Stomach (tissue), 9 donors: ENCODE measurements around the gene CNTFR. TPM values are rescaled to one million over a fixed set of nuclear protein-coding genes. Genes with fewer than 3 reads are reported as not detected.
A peak's percentile ranks its signal among the peaks of the same experiment; 100 is the strongest.

Experiments used
- DNase-seq, 2 donors: peaks; one replicate each; pipeline versions ENCODE4 v3.0.0 to v3.0.0-alpha.2; 2013 to 2019
- H3K27ac ChIP-seq, 5 donors: fragments of 200-600 bp in 4 of 5; sonication (generic) in 4 of 5; one replicate each; pipeline ENCODE4 v1.5.1; 2013 to 2019; ENCODE audit warnings: mild to moderate bottlenecking in 1 of 5, moderate library complexity in 1 of 5
- H3K27me3 ChIP-seq, 3 donors: fragments of 200-600 bp; sonication (generic); one replicate each; pipeline ENCODE4 v1.5.1; 2017 to 2019; ENCODE audit warnings: mixed run types in 1 of 3
- H3K36me3 ChIP-seq, 4 donors: fragments of 200-600 bp; sonication (generic); 1 replicate in 3 of 4; 2 replicates in 1 of 4; pipeline ENCODE4 v1.5.1; 2016 to 2019
- H3K4me1 ChIP-seq, 4 donors: fragments of 200-600 bp; sonication (generic); one replicate each; pipeline ENCODE4 v1.5.1; 2016 to 2019
- H3K4me3 ChIP-seq, 4 donors: fragments of 200-600 bp; sonication (generic) in 3 of 4; one replicate each; pipeline ENCODE4 v1.5.1; 2016 to 2019; ENCODE audit warnings: mild to moderate bottlenecking in 1 of 4
- H3K9me3 ChIP-seq, 4 donors: fragments of 200-600 bp; sonication (generic); one replicate each; pipeline ENCODE4 v1.5.1; 2016 to 2019
- EP300 ChIP-seq: sonication (generic); formaldehyde crosslinking; IDR thresholded peaks from one replicate; pipeline ENCODE4 v1.6.1; 2017; ENCODE audit warnings: antibody characterized with exemption
- POLR2A ChIP-seq, 4 donors: fragments of 450-650 bp; IDR thresholded peaks; one replicate each; pipeline ENCODE4 v1.6.1; 2016; ENCODE audit warnings: antibody characterized with exemption in 4 of 4, control low read depth in 2 of 4, mild to moderate bottlenecking in 1 of 4, moderate library complexity in 1 of 4
- POLR2AphosphoS5 ChIP-seq, 3 donors: sonication (generic); formaldehyde crosslinking; IDR thresholded peaks; one replicate each; pipeline ENCODE4 v1.6.1; 2016; ENCODE audit warnings: antibody characterized with exemption in 3 of 3
- WGBS, 5 donors: extraction: QIAGEN DNeasy Blood & Tissue Kit in 3 of 5; methylation state at CpG; one replicate each; pipeline versions ENCODE4 v1.1.5 to v1.1.7; 2013 to 2018; 5-methylcytosine and 5-hydroxymethylcytosine counted together
- intact Hi-C: fragments of 100-400 bp; cut with DNase I; formaldehyde crosslinking; loops from one replicate; pipeline ENCODE4 v1.15.1; 2023; ENCODE audit warnings: low total_unique reads
- polyA plus RNA-seq, 3 donors: library from polyadenylated mRNA; stranded (reverse); fragments of 200-250 nt; gene quantifications; one replicate each; pipeline ENCODE4 v1.2.3, GENCODE V29; 2013
- total RNA-seq, 5 donors: library from RNA; depleted of rRNA; stranded (reverse); fragments of >200 nt; gene quantifications; one replicate each; pipeline versions ENCODE4 v1.1.0 to v1.2.3, GENCODE V29; 2014 to 2016
- TF ChIP-seq, protein P1 (sequence below), 7 experiments: fragments of 450-650 bp in 4 of 7; fragments of 200-600 bp in 3 of 7; sonication (generic) in 3 of 7; IDR thresholded peaks; one replicate each; pipeline ENCODE4 v1.5.1; 2016 to 2019; ENCODE audit warnings: antibody characterized with exemption in 7 of 7, control low read depth in 2 of 7, mild to moderate bottlenecking in 1 of 7
- donor health status: healthy with polysubstance abuse.
- donor health status: Bipolar disorder and iron deficiency.
- donor health status: healthy.

The CNTFR gene
- total and polyA plus RNA-seq, 8 donors: 2.2 to 15.8 (median 2.9) TPM; not detected in 1

DNA sequence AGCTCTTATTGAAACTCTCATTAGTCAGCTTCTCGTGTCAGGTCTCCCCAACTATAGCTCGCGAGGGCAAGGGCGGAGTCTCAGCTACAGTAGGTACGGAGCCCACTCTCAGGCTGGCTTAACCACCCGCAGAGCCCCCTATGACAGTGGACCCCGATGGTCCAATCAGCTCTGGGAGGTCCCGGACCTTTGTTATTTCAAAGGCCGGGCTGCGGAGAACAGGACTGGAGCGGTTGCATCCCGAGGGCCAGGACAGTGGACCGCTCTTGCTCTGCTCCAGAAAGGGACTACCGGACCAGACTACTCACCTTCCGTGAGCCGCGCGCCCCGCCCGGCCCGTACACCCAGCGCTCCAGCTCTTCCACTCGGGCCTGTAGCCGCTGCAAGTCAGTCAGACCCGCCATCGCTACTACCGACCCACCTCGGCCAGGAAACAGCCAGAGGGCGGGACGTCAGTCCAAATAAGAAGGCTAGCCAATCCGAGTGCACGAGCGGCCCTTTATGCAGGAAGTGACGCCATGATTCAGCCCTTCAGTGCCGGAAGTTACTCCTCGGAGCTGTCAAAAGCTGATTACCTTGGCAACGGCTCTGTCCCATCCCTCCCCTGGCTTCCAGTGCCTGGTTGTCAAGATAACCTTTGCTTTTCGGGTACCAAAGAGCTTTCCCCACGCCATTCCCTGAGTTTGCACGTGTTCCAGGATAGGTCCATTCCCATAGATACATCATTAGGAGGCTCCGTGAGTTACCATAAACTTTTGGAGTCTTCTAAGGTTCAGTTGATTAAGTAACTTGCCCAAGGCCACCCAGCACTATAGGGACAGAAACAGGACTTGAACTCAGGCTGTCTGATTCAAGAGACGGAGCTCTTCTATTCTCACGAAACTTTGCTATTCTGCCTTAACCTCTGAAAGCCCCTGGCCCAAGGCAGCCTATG, 30.8 kb upstream of the CNTFR start, which contains the start of gene DCTN3:
Gene DCTN3, minus strand, starts transcription at position 435 of the 934 bp plus-strand sequence. Its CDS starts 31 bp downstream, at position 404.
- Histone ChIP-seq H3K4me3 (peak within 1 kb of the TSS; percentile 63 to 97 (median 84)), H3K4me1 (peaks cover 16 to 35% (median 31%) of the 10 kb centered on the region in 4 donors), H3K27ac (peak within 1 kb of the TSS in 3 of 5 donors; percentile 60 to 80 (median 65)), H3K36me3 (peaks cover 17 to 35% (median 34%) of the 10 kb centered on the region in 4 donors), H3K27me3 (peaks cover 9 to 43% (median 37%) of the 10 kb centered on the region in 3 donors), H3K9me3 (no peaks in the 10 kb centered on the region)
- TF ChIP-seq, protein P1, sequence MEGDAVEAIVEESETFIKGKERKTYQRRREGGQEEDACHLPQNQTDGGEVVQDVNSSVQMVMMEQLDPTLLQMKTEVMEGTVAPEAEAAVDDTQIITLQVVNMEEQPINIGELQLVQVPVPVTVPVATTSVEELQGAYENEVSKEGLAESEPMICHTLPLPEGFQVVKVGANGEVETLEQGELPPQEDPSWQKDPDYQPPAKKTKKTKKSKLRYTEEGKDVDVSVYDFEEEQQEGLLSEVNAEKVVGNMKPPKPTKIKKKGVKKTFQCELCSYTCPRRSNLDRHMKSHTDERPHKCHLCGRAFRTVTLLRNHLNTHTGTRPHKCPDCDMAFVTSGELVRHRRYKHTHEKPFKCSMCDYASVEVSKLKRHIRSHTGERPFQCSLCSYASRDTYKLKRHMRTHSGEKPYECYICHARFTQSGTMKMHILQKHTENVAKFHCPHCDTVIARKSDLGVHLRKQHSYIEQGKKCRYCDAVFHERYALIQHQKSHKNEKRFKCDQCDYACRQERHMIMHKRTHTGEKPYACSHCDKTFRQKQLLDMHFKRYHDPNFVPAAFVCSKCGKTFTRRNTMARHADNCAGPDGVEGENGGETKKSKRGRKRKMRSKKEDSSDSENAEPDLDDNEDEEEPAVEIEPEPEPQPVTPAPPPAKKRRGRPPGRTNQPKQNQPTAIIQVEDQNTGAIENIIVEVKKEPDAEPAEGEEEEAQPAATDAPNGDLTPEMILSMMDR (IDR thresholded peaks at IDR 0.05): no peak
- TF ChIP-seq EP300 (no peak), POLR2A (IDR thresholded peaks at IDR 0.05) (no peak), POLR2AphosphoS5 (IDR thresholded peaks at IDR 0.05) (peak; percentile 36 to 76 (median 50))
- intact Hi-C loops: no loop called here
- 4 to 7% (median 5%) methylated on average over 27 to 43 of the region's 43 CpGs for WGBS, 5 donors
- DNase-seq: peak; percentile 95 to 98

DNA sequence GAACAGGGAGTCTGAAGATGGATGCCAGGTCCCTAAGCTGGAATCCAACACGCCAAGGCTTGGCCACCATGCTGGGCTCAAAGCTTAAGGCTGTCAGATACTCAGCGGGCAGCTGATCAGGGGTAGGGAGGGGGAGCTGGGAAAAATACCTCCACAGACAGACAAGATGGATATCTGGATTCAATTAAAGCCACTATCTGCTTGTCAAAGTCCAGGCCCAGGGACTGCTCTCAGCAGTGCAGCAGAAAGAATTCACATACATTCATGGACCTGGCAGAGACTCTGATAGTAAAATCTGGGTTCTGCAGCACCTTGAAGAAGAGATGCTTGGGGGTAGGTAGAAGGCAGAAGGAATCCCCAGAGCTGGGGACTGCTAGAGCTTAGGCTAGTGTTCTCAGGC, 25.6 kb upstream of the CNTFR start:
- Histone ChIP-seq H3K27me3 (no peaks in the 10 kb centered on the region), H3K4me1 (peaks cover 28 to 42% (median 34%) of the 10 kb centered on the region in 4 donors), H3K36me3 (peaks cover 32 to 60% (median 51%) of the 10 kb centered on the region in 4 donors), H3K27ac (no peak overlapping the region), H3K9me3 (no peaks in the 10 kb centered on the region), H3K4me3 (no peak overlapping the region)
- TF ChIP-seq POLR2AphosphoS5 (IDR thresholded peaks at IDR 0.05) (no peak), POLR2A (IDR thresholded peaks at IDR 0.05) (no peak), EP300 (no peak)
- TF ChIP-seq, protein P1 (IDR thresholded peaks at IDR 0.05): no peak
- intact Hi-C loops: no loop called here
- DNase-seq: no peak
- 84 to 95% (median 92%) methylated on average over 2 of the region's 2 CpGs for WGBS, 5 donors

DNA sequence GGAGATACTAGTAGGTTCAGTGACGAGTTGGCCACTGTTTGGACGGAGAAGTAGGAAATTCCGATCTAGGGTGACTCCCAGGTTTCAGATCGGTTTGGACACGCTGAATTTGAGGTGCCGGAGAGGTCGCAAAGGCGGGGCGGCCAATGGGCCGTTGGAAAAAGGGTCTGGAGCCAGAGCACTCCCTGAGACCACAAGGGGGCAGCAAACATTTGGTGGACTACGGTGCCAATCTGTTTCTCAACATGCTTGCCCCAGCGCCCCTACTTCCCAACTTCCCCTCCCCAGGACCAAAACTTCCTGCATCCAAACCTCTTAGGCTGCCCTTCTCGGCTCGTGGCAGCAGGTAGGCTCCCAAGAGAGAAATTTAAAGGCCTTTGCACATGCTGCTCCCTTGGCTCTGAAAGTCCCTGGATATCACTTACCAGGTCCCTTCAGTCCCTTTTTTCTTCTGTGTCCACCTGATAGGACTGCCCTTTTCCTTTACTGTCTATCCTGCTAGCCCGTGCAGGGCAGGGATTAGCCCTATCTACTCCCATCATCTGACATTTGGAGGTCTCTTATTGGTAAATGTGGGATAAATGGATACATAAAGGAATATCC, 23.4 kb upstream of the CNTFR start:
- peaks cover 20 to 30% (median 25%) of the 10 kb centered on the region in 4 donors for H3K4me1 ChIP-seq
- H3K9me3 ChIP-seq: no peaks in the 10 kb centered on the region
- TF ChIP-seq EP300: no peak
- TF ChIP-seq, protein P1 (IDR thresholded peaks at IDR 0.05): peak in 5 of 7 experiments; percentile 55 to 85 (median 81)
- no peak for TF ChIP-seq POLR2AphosphoS5 (IDR thresholded peaks at IDR 0.05)
- peaks cover 32 to 51% (median 43%) of the 10 kb centered on the region in 4 donors for H3K36me3 ChIP-seq
- peak overlapping the region in 3 of 5 donors; percentile 88 to 89 (median 88) for H3K27ac ChIP-seq
- H3K4me3 ChIP-seq: peak overlapping the region; percentile 57 to 75 (median 63)
- 1 to 4% (median 2%) methylated on average over 15 of the region's 15 CpGs for WGBS, 5 donors
- intact Hi-C loops: no loop called here
- H3K27me3 ChIP-seq: no peaks in the 10 kb centered on the region
- peak; percentile 78 to 93 for DNase-seq
